ENCODE results near the gene SERGEF.

GRCh38 chr11:17783878-17784277, 229.0 kb downstream of the SERGEF start:
- TF ChIP-seq REST (IDR thresholded peaks at IDR 0.05; ENCODE audit: low read depth, low read length) (no peak), POLR2A (IDR thresholded peaks at IDR 0.05; ENCODE audit: low read depth, low read length) (no peak), NFYB (IDR thresholded peaks at IDR 0.05; ENCODE audit: insufficient read depth, low read depth, low read length) (no peak), KDM1A (IDR thresholded peaks at IDR 0.05; ENCODE audit: borderline replicate concordance) (no peak), ETV6 (conservative IDR thresholded peaks at IDR 0.05 in 1 of 2, IDR thresholded peaks at IDR 0.05 in 1 of 2; ENCODE audit: borderline replicate concordance in 1 of 2, low read depth in 1 of 2) (no peak), CTCF (IDR thresholded peaks at IDR 0.05 in 2 of 3, conservative IDR thresholded peaks at IDR 0.05 in 1 of 3; ENCODE audit: control insufficient read depth in 2 of 3, extremely low read depth in 1 of 3, insufficient read depth in 1 of 3, low read depth in 3 of 3, low read length in 3 of 3) (no peak), BHLHE40 (IDR thresholded peaks at IDR 0.05; ENCODE audit: borderline replicate concordance in 1 of 2, low read depth in 2 of 2, low read length in 1 of 2) (no peak), TARDBP (IDR thresholded peaks at IDR 0.05; ENCODE audit: borderline replicate concordance) (no peak), TAF1 (IDR thresholded peaks at IDR 0.05; ENCODE audit: borderline replicate concordance, low read depth, low read length) (no peak), ZNF274 (IDR thresholded peaks at IDR 0.05; ENCODE audit: insufficient read depth, insufficient read length) (no peak)
